GM23338 (cell line): ENCODE data around the gene FBXL17. TPM values are rescaled to one million over a fixed set of nuclear protein-coding genes. Genes with fewer than 3 reads are reported as not detected.

Experiments used
- ATAC-seq: fragments of 200-7000 bp; cut with Tn5 transposase; 3 replicates; pipeline ENCODE4 v1.9.1; 2020
- DNase-seq: peaks from one replicate; pipeline ENCODE4 v3.0.0-alpha.2; 2015; ENCODE audit warnings: low spot score
- H2AFZ ChIP-seq: fragments of 200-600 bp; sonication (generic); 2 replicates; pipeline ENCODE4 v1.8.0; 2016; ENCODE audit warnings: antibody characterized with exemption, mild to moderate bottlenecking, moderate library complexity
- H3F3A ChIP-seq: fragments of 200-600 bp; sonication (generic); replicated peaks from 2 replicates; pipeline ENCODE4 v1.8.0; 2017; ENCODE audit warnings: antibody characterized with exemption, mixed run types, low read depth
- H3K27ac ChIP-seq: fragments of 200-600 bp; sonication (generic); 2 replicates; pipeline ENCODE4 v1.6.1; 2016; ENCODE audit warnings: low read depth
- H3K27me3 ChIP-seq: fragments of 200-600 bp; sonication (generic); 2 replicates; pipeline ENCODE4 v1.8.0; 2016; ENCODE audit warnings: mild to moderate bottlenecking, mixed run types, moderate library complexity; ENCODE audit not compliant: insufficient read depth
- H3K36me3 ChIP-seq: fragments of 200-600 bp; sonication (generic); 2 replicates; pipeline ENCODE4 v1.8.0; 2016; ENCODE audit warnings: mild to moderate bottlenecking; ENCODE audit not compliant: insufficient read depth
- H3K4me1 ChIP-seq: fragments of 200-600 bp; sonication (generic); 2 replicates; pipeline ENCODE4 v1.8.0; 2016; ENCODE audit warnings: mild to moderate bottlenecking, moderate library complexity; ENCODE audit not compliant: insufficient read depth
- H3K4me2 ChIP-seq: fragments of 200-600 bp; sonication (generic); 2 replicates; pipeline ENCODE4 v1.7.1; 2017; ENCODE audit warnings: mixed run types
- H3K4me3 ChIP-seq: fragments of 200-600 bp; sonication (generic); 2 replicates; pipeline ENCODE4 v1.6.1; 2016; ENCODE audit warnings: mixed run types
- H3K79me2 ChIP-seq: fragments of 200-600 bp; sonication (generic); replicated peaks from 2 replicates; pipeline ENCODE4 v1.8.0; 2017; ENCODE audit warnings: mild to moderate bottlenecking; ENCODE audit not compliant: insufficient read depth
- H3K9me2 ChIP-seq: fragments of 200-600 bp; sonication (generic); 2 replicates; pipeline ENCODE4 v1.8.0; 2017; ENCODE audit not compliant: insufficient read depth
- H4K20me1 ChIP-seq: fragments of 200-600 bp; sonication (generic); replicated peaks from 2 replicates; pipeline ENCODE4 v1.8.0; 2017; ENCODE audit warnings: mild to moderate bottlenecking; ENCODE audit not compliant: insufficient read depth
- H3K27ac Mint-ChIP-seq: 2 replicates; pipeline ENCODE4 v1.8.0; 2020; ENCODE audit warnings: inconsistent platforms, mild to moderate bottlenecking, moderate library complexity, mixed read lengths
- H3K27me3 Mint-ChIP-seq: 3 replicates; pipeline ENCODE4 v1.8.0; 2022; ENCODE audit warnings: low read depth, mild to moderate bottlenecking, moderate library complexity, mixed read lengths, inconsistent platforms; ENCODE audit not compliant: insufficient read depth, poor library complexity
- H3K36me3 Mint-ChIP-seq: 3 replicates; pipeline ENCODE4 v1.8.0; 2021; ENCODE audit warnings: low read depth, mild to moderate bottlenecking, inconsistent platforms, moderate library complexity, mixed read lengths
- H3K4me1 Mint-ChIP-seq: 3 replicates; pipeline ENCODE4 v1.8.0; 2020; ENCODE audit warnings: mild to moderate bottlenecking, inconsistent platforms, mixed read lengths
- H3K4me3 Mint-ChIP-seq: 3 replicates; pipeline ENCODE4 v1.8.0; 2021; ENCODE audit warnings: moderate library complexity, mild to moderate bottlenecking, inconsistent platforms, mixed read lengths
- H3K9me3 Mint-ChIP-seq: 3 replicates; pipeline ENCODE4 v1.8.0; 2020; ENCODE audit warnings: moderate library complexity, mild to moderate bottlenecking, inconsistent platforms, mixed read lengths
- CREB1 ChIP-seq: fragments of 250-450 bp; sonication (Bioruptor Pico); IDR thresholded peaks from 2 replicates; pipeline ENCODE4 v1.5.0; 2020; ENCODE audit warnings: low read depth, mild to moderate bottlenecking, moderate library complexity
- EZH2phosphoT487 ChIP-seq: fragments of 200-600 bp; sonication (generic); IDR thresholded peaks from one replicate; pipeline ENCODE4 v1.8.1; 2018; ENCODE audit warnings: antibody characterized with exemption; ENCODE audit not compliant: unreplicated experiment
- JUNB ChIP-seq: IDR thresholded peaks from one replicate; pipeline ENCODE4 v1.6.1; 2016; ENCODE audit warnings: antibody characterized with exemption; ENCODE audit not compliant: unreplicated experiment
- NANOG ChIP-seq: IDR thresholded peaks from 2 replicates; pipeline ENCODE4 v1.6.1; 2016; ENCODE audit warnings: antibody characterized with exemption, borderline replicate concordance
- STAT1 ChIP-seq: IDR thresholded peaks from one replicate; pipeline ENCODE4 v1.6.1; 2016; ENCODE audit warnings: antibody characterized with exemption; ENCODE audit not compliant: unreplicated experiment
- ZNF331 ChIP-seq: fragments of 250-450 bp; sonication (Bioruptor Pico); IDR thresholded peaks from 2 replicates; pipeline ENCODE4 v1.5.0; 2020; ENCODE audit warnings: low read depth, mild to moderate bottlenecking, moderate library complexity
- polyA plus RNA-seq: library from polyadenylated mRNA; unstranded; fragments of >200 nt; fragmentation: Nextera tagmentation; extraction: Ambion mirVana; gene quantifications from 2 replicates; pipeline ENCODE4 v1.2.1, GENCODE V29; 2016
- total RNA-seq: library from RNA; depleted of rRNA; stranded (reverse); fragments of >200 nt; shearing (Covaris generic); gene quantifications from 2 replicates; pipeline ENCODE4 v1.2.3, GENCODE V29; 2014
- TF ChIP-seq, protein P1 (sequence below): IDR thresholded peaks from 2 replicates; pipeline ENCODE4 v1.6.1; 2016; ENCODE audit warnings: antibody characterized with exemption
- TF ChIP-seq, protein P2 (sequence below): IDR thresholded peaks from one replicate; pipeline ENCODE4 v1.6.1; 2018; ENCODE audit warnings: antibody characterized with exemption; ENCODE audit not compliant: unreplicated experiment
- TF ChIP-seq, protein P3 (sequence below), 2 experiments: fragments of 200-600 bp in 1 of 2; sonication (generic) in 1 of 2; conservative IDR thresholded peaks; 2 replicates each; pipeline versions ENCODE4 v1.5.1 to v1.6.1; 2016 to 2017; ENCODE audit warnings: antibody characterized with exemption in 2 of 2, low read depth in 2 of 2, mild to moderate bottlenecking in 2 of 2, moderate library complexity in 1 of 2

FBXL17 gene
- total and polyA plus RNA-seq, 2 experiments from 2014 or later: 2.0 to 2.7 TPM

DNA sequence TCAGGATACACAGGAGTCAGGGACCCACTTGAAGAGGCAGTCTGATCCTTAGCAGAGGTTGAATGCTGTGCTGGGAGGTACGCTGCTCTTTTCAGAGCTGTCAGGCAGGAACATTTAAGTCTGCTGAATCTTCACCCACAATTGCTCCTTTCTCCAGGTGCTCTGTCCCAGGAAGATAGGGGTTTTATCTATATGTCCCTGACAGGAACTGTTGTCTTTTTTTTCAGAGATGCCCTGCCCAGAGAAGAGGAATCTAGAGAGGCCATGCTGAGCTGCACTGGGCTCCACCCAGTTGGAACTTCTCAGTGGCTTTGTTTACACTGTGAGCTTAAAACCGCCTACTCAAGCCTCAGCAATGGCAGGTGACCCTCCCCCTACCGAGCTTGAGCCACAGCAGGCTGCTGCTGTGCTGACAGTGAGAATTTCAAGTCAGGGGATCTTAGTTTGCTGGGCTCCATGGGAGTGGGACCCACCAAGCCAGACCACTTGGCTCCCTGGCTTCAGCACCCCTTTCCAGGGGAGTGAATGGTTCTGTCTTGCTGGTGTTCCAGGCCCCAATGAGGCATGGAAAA is 169.0 kb downstream of the FBXL17 start:
- Histone ChIP-seq H3K36me3 (peaks cover 4% of the 10 kb centered on the region; the same call in 1 of the 2 replicates), H3K4me2 (peak overlapping the region; percentile 60; the same call in 1 of the 2 replicates), H3K27ac (no peak overlapping the region), H3K9me2 (0 out of 2 replicates have a peak, but pooled peaks cover 4% of the 10 kb centered on the region), H4K20me1 (no peaks in the 10 kb centered on the region), H3K4me1 (no peaks in the 10 kb centered on the region; the same call in none of the 2 replicates), H3K27me3 (no peaks in the 10 kb centered on the region), H3K79me2 (no peaks in the 10 kb centered on the region), H3F3A (no peaks in the 10 kb centered on the region), H2AFZ (no peak overlapping the region; the same call in 1 of the 2 replicates), H3K4me3 (no peak overlapping the region)
- Mint-ChIP-seq H3K36me3 (peaks cover 3% of the 10 kb centered on the region; the same call in 1 of the 3 replicates), H3K4me3 (no peak overlapping the region), H3K4me1 (no peaks in the 10 kb centered on the region; the same call in 2 of the 3 replicates), H3K27me3 (no peaks in the 10 kb centered on the region), H3K9me3 (peaks cover 7% of the 10 kb centered on the region; the same call in 2 of the 3 replicates), H3K27ac (no peak overlapping the region; the same call in 1 of the 2 replicates)
- peak; percentile 54 for DNase-seq
- TF ChIP-seq, protein P1, sequence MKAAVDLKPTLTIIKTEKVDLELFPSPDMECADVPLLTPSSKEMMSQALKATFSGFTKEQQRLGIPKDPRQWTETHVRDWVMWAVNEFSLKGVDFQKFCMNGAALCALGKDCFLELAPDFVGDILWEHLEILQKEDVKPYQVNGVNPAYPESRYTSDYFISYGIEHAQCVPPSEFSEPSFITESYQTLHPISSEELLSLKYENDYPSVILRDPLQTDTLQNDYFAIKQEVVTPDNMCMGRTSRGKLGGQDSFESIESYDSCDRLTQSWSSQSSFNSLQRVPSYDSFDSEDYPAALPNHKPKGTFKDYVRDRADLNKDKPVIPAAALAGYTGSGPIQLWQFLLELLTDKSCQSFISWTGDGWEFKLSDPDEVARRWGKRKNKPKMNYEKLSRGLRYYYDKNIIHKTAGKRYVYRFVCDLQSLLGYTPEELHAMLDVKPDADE: no peak
- TF ChIP-seq STAT1 (no peak), EZH2phosphoT487 (no peak), NANOG (no peak), ZNF331 (CRISPR knock-in tag) (peak; percentile 81), CREB1 (no peak)
- TF ChIP-seq, protein P2, sequence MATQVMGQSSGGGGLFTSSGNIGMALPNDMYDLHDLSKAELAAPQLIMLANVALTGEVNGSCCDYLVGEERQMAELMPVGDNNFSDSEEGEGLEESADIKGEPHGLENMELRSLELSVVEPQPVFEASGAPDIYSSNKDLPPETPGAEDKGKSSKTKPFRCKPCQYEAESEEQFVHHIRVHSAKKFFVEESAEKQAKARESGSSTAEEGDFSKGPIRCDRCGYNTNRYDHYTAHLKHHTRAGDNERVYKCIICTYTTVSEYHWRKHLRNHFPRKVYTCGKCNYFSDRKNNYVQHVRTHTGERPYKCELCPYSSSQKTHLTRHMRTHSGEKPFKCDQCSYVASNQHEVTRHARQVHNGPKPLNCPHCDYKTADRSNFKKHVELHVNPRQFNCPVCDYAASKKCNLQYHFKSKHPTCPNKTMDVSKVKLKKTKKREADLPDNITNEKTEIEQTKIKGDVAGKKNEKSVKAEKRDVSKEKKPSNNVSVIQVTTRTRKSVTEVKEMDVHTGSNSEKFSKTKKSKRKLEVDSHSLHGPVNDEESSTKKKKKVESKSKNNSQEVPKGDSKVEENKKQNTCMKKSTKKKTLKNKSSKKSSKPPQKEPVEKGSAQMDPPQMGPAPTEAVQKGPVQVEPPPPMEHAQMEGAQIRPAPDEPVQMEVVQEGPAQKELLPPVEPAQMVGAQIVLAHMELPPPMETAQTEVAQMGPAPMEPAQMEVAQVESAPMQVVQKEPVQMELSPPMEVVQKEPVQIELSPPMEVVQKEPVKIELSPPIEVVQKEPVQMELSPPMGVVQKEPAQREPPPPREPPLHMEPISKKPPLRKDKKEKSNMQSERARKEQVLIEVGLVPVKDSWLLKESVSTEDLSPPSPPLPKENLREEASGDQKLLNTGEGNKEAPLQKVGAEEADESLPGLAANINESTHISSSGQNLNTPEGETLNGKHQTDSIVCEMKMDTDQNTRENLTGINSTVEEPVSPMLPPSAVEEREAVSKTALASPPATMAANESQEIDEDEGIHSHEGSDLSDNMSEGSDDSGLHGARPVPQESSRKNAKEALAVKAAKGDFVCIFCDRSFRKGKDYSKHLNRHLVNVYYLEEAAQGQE: no peak
- peak; percentile 97 for ATAC-seq

DNA sequence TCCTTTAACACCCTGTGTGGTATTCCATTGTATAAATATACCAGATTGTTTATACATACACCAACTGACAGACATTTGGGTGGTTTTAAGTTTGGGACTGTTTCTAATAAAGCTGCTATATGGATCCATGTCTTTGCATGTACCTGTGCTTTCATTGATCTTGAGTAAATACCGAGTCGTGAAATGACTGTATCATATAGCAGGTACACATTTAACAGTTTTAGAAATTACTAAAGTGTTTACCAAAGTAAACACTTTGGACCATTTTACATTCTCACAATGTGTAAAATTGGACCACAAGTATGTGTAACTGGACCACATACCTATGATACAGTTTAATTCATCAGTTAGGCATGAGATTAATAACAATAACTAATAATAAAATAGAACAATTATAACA is 175.2 kb downstream of the FBXL17 start:
- no peak overlapping the region for H2AFZ ChIP-seq
- H3K27ac ChIP-seq: no peak overlapping the region
- Mint-ChIP-seq H3K4me1 (peaks cover 3% of the 10 kb centered on the region; the same call in 1 of the 3 replicates), H3K36me3 (no peaks in the 10 kb centered on the region), H3K4me3 (no peak overlapping the region), H3K9me3 (no peaks in the 10 kb centered on the region), H3K27ac (no peak overlapping the region), H3K27me3 (no peaks in the 10 kb centered on the region)
- H3K79me2 ChIP-seq: no peaks in the 10 kb centered on the region
- no peaks in the 10 kb centered on the region for H3K27me3 ChIP-seq
- H3K36me3 ChIP-seq: no peaks in the 10 kb centered on the region
- H3K9me2 ChIP-seq: 0 out of 2 replicates have a peak, but pooled peaks cover 2% of the 10 kb centered on the region
- H3K4me2 ChIP-seq: no peak overlapping the region
- no peaks in the 10 kb centered on the region for H3F3A ChIP-seq
- no peak for DNase-seq
- H3K4me1 ChIP-seq: no peaks in the 10 kb centered on the region
- no peaks in the 10 kb centered on the region for H4K20me1 ChIP-seq
- no peak for ATAC-seq
- H3K4me3 ChIP-seq: no peak overlapping the region
- TF ChIP-seq, protein P3, sequence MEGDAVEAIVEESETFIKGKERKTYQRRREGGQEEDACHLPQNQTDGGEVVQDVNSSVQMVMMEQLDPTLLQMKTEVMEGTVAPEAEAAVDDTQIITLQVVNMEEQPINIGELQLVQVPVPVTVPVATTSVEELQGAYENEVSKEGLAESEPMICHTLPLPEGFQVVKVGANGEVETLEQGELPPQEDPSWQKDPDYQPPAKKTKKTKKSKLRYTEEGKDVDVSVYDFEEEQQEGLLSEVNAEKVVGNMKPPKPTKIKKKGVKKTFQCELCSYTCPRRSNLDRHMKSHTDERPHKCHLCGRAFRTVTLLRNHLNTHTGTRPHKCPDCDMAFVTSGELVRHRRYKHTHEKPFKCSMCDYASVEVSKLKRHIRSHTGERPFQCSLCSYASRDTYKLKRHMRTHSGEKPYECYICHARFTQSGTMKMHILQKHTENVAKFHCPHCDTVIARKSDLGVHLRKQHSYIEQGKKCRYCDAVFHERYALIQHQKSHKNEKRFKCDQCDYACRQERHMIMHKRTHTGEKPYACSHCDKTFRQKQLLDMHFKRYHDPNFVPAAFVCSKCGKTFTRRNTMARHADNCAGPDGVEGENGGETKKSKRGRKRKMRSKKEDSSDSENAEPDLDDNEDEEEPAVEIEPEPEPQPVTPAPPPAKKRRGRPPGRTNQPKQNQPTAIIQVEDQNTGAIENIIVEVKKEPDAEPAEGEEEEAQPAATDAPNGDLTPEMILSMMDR (conservative IDR thresholded peaks at IDR 0.05; ENCODE audit: low read depth in 2 of 2): no peak
- TF ChIP-seq, protein P1: no peak
- TF ChIP-seq JUNB: no peak
